Loucy (cell line): ENCODE data around the gene ATP6V1G2.

ENCODE experiments used
- EZH2phosphoT487 ChIP-seq: fragments of 200-600 bp; IDR thresholded peaks from 2 replicates; pipeline ENCODE4 v1.6.1; 2018; ENCODE audit warnings: antibody characterized with exemption, mild to moderate bottlenecking, moderate library complexity, borderline replicate concordance
- TF ChIP-seq, protein P1 (sequence below): fragments of 200-600 bp; sonication (generic); conservative IDR thresholded peaks from 2 replicates; pipeline ENCODE4 v1.5.1; 2014; ENCODE audit warnings: mild to moderate bottlenecking, antibody characterized with exemption, low read length

DNA sequence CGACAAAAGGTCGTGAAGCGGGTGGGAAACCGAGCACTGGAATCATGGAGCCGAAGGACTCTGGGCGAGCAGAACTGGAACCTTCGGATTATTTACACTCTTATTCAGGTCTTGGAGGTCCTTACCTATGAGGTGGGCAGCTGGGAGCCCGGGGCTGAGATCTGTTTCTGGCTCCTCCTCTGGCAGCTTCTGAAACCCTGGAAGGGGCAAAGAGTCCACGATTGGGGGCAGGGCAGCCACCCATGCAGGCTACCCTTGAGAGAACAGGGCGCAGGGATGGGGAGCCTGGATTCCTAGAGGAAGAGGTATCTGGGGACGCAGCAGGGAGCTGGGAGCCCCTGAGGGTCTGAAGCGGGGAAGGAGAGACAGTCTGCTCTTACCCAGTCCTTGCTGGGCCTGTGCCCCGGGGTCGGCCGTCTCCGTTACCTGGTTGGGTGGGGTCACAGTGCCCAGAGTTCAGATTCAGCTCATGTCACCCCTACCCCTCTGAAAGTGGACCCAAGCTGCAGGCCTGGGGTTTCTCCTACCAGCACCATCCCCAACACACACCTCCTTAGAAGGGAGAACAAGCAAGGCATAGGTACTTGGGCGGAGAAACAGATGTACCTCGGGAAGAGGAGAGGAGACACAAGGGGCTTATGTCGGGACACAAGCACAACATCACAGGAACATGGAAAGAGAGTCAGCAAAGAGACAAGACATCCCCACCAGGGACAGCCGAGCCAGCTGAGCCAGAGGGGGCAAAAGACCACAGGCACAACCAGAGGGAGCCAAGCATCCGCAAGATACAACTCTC is 35.2 kb upstream of the ATP6V1G2 start:
- TF ChIP-seq, protein P1, sequence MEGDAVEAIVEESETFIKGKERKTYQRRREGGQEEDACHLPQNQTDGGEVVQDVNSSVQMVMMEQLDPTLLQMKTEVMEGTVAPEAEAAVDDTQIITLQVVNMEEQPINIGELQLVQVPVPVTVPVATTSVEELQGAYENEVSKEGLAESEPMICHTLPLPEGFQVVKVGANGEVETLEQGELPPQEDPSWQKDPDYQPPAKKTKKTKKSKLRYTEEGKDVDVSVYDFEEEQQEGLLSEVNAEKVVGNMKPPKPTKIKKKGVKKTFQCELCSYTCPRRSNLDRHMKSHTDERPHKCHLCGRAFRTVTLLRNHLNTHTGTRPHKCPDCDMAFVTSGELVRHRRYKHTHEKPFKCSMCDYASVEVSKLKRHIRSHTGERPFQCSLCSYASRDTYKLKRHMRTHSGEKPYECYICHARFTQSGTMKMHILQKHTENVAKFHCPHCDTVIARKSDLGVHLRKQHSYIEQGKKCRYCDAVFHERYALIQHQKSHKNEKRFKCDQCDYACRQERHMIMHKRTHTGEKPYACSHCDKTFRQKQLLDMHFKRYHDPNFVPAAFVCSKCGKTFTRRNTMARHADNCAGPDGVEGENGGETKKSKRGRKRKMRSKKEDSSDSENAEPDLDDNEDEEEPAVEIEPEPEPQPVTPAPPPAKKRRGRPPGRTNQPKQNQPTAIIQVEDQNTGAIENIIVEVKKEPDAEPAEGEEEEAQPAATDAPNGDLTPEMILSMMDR, result no peak
- TF ChIP-seq EZH2phosphoT487, result no peak
